Measurements from ENCODE around the gene UBE2E2.

The UBE2E2 gene

GRCh38 chr3:23236890-23237289 is 33.8 kb downstream of the UBE2E2 start:
- no peak for TF ChIP-seq SIN3A (IDR thresholded peaks at IDR 0.05; ENCODE audit: borderline replicate concordance, insufficient read depth, low read length)
- TF ChIP-seq POLR2AphosphoS5 (IDR thresholded peaks at IDR 0.05; ENCODE audit: low read depth, low read length), result no peak

- TF ChIP-seq SIN3A (IDR thresholded peaks at IDR 0.05; ENCODE audit: borderline replicate concordance, insufficient read depth, low read length) (no peak), FOXP2 (optimal IDR thresholded peaks at IDR 0.05; ENCODE audit: borderline replicate concordance, extremely low read depth, extremely low read length, insufficient read depth) (no peak), POLR2AphosphoS5 (IDR thresholded peaks at IDR 0.05; ENCODE audit: low read depth, low read length) (no peak), TAF1 (IDR thresholded peaks at IDR 0.05; ENCODE audit: borderline replicate concordance, insufficient read depth, low read length) (no peak), REST (IDR thresholded peaks at IDR 0.05; ENCODE audit: insufficient read depth in 1 of 2, low read depth in 2 of 2, low read length in 2 of 2) (no peak)
Measured at GRCh38 chr3:23238156-23238555, 35.0 kb downstream of the UBE2E2 start.

- TF ChIP-seq POLR2AphosphoS5 (IDR thresholded peaks at IDR 0.05; ENCODE audit: low read depth, low read length) (no peak), REST (IDR thresholded peaks at IDR 0.05; ENCODE audit: insufficient read depth in 1 of 2, low read depth in 2 of 2, low read length in 2 of 2) (no peak), TAF1 (IDR thresholded peaks at IDR 0.05; ENCODE audit: borderline replicate concordance, insufficient read depth, low read length) (no peak), SIN3A (IDR thresholded peaks at IDR 0.05; ENCODE audit: borderline replicate concordance, insufficient read depth, low read length) (no peak), FOXP2 (optimal IDR thresholded peaks at IDR 0.05; ENCODE audit: borderline replicate concordance, extremely low read depth, extremely low read length, insufficient read depth) (no peak)
Measured at GRCh38 chr3:23238578-23238977, 35.5 kb downstream of the UBE2E2 start.

- no peak for TF ChIP-seq REST (IDR thresholded peaks at IDR 0.05; ENCODE audit: insufficient read depth in 1 of 2, low read depth in 2 of 2, low read length in 2 of 2)
- no peak for TF ChIP-seq TAF1 (IDR thresholded peaks at IDR 0.05; ENCODE audit: borderline replicate concordance, insufficient read depth, low read length)
- TF ChIP-seq FOXP2 (optimal IDR thresholded peaks at IDR 0.05; ENCODE audit: borderline replicate concordance, extremely low read depth, extremely low read length, insufficient read depth), result no peak
- TF ChIP-seq POLR2AphosphoS5 (IDR thresholded peaks at IDR 0.05; ENCODE audit: low read depth, low read length), result no peak
- TF ChIP-seq SIN3A (IDR thresholded peaks at IDR 0.05; ENCODE audit: borderline replicate concordance, insufficient read depth, low read length), result no peak
Measured at GRCh38 chr3:23239211-23240068, 36.3 kb downstream of the UBE2E2 start.

GRCh38 chr3:23240171-23240785 is 37.2 kb downstream of the UBE2E2 start:
- TF ChIP-seq TAF1 (IDR thresholded peaks at IDR 0.05; ENCODE audit: borderline replicate concordance, insufficient read depth, low read length) (no peak), FOXP2 (optimal IDR thresholded peaks at IDR 0.05; ENCODE audit: borderline replicate concordance, extremely low read depth, extremely low read length, insufficient read depth) (no peak), SIN3A (IDR thresholded peaks at IDR 0.05; ENCODE audit: borderline replicate concordance, insufficient read depth, low read length) (no peak)

- TF ChIP-seq REST (IDR thresholded peaks at IDR 0.05; ENCODE audit: insufficient read depth in 1 of 2, low read depth in 2 of 2, low read length in 2 of 2) (no peak), SIN3A (IDR thresholded peaks at IDR 0.05; ENCODE audit: borderline replicate concordance, insufficient read depth, low read length) (no peak)
Measured at GRCh38 chr3:23241256-23241655, 38.1 kb downstream of the UBE2E2 start.
